OCI-LY1 (cell line): ENCODE measurements around the gene TFEB.

Source experiments
- H2AFZ ChIP-seq: fragments of 200-600 bp; sonication (generic), shearing (Covaris generic); 2 replicates; pipeline ENCODE4 v1.6.0; 2014; ENCODE audit warnings: antibody characterized with exemption, mild to moderate bottlenecking, low read length
- H3F3A ChIP-seq: fragments of 200-600 bp; sonication (generic), shearing (Covaris generic); 2 replicates; pipeline ENCODE4 v1.6.0; 2014; ENCODE audit warnings: mild to moderate bottlenecking, antibody characterized with exemption, low read length, moderate library complexity; ENCODE audit not compliant: insufficient read depth
- H3K27ac ChIP-seq: fragments of 200-600 bp; sonication (generic); 2 replicates; pipeline ENCODE4 v1.5.1; 2014; ENCODE audit warnings: low read length, mixed run types, mild to moderate bottlenecking, low read depth; ENCODE audit not compliant: poor library complexity, severe bottlenecking
- H3K27me3 ChIP-seq: fragments of 200-600 bp; sonication (generic); 2 replicates; pipeline ENCODE4 v1.6.0; 2014; ENCODE audit warnings: antibody characterized with exemption, mild to moderate bottlenecking, low read length, moderate library complexity; ENCODE audit not compliant: insufficient read depth
- H3K36me3 ChIP-seq: fragments of 200-600 bp; sonication (generic); 2 replicates; pipeline ENCODE4 v1.6.1; 2014; ENCODE audit warnings: mild to moderate bottlenecking, antibody characterized with exemption, low read length, moderate library complexity, mixed read lengths; ENCODE audit not compliant: insufficient read depth
- H3K4me1 ChIP-seq: fragments of 200-600 bp; sonication (generic); 2 replicates; pipeline ENCODE4 v1.5.1; 2014; ENCODE audit warnings: mild to moderate bottlenecking, low read length, moderate library complexity; ENCODE audit not compliant: insufficient read depth, severe bottlenecking
- H3K4me2 ChIP-seq: fragments of 200-600 bp; sonication (generic), shearing (Covaris generic); 2 replicates; pipeline ENCODE4 v1.6.1; 2014; ENCODE audit warnings: low read length
- H3K4me3 ChIP-seq: fragments of 200-600 bp; sonication (generic); 2 replicates; pipeline ENCODE4 v1.5.1; 2014; ENCODE audit warnings: low read length, low read depth, mild to moderate bottlenecking, mixed read lengths; ENCODE audit not compliant: poor library complexity, severe bottlenecking
- H3K79me2 ChIP-seq: fragments of 200-600 bp; shearing (Covaris generic); 2 replicates; pipeline ENCODE4 v1.6.1; 2016; ENCODE audit warnings: mixed run types, low read length, mixed read lengths; ENCODE audit not compliant: insufficient read depth
- H3K9ac ChIP-seq: fragments of 200-600 bp; sonication (generic), shearing (Covaris generic); 2 replicates; pipeline ENCODE4 v1.6.1; 2014; ENCODE audit warnings: mild to moderate bottlenecking, low read length, mixed read lengths
- H3K9me2 ChIP-seq: fragments of 200-600 bp; sonication (generic), shearing (Covaris generic); 2 replicates; pipeline ENCODE4 v1.6.1; 2014; ENCODE audit warnings: low read depth, mild to moderate bottlenecking, low read length, mixed read lengths
- H3K9me3 ChIP-seq: fragments of 200-600 bp; shearing (Covaris generic); 2 replicates; pipeline ENCODE4 v1.6.1; 2014; ENCODE audit warnings: low read length, mixed read lengths
- H4K20me1 ChIP-seq: fragments of 200-600 bp; sonication (generic), shearing (Covaris generic); 2 replicates; pipeline ENCODE4 v1.6.0; 2016; ENCODE audit warnings: mild to moderate bottlenecking, low read length; ENCODE audit not compliant: insufficient read depth
- EZH2 ChIP-seq: fragments of 200-600 bp; sonication (generic), shearing (Covaris generic); IDR thresholded peaks from 2 replicates; pipeline ENCODE4 v1.8.0; 2017; ENCODE audit warnings: borderline replicate concordance, mixed run types, mild to moderate bottlenecking, antibody characterized with exemption, low read length, moderate library complexity, mixed read lengths
- TF ChIP-seq, protein P1 (sequence below): fragments of 200-600 bp; sonication (generic), shearing (Covaris generic); IDR thresholded peaks from 2 replicates; pipeline ENCODE4 v1.5.1; 2017; ENCODE audit warnings: mild to moderate bottlenecking, antibody characterized with exemption, low read length, moderate library complexity, mixed read lengths

The TFEB gene

DNA sequence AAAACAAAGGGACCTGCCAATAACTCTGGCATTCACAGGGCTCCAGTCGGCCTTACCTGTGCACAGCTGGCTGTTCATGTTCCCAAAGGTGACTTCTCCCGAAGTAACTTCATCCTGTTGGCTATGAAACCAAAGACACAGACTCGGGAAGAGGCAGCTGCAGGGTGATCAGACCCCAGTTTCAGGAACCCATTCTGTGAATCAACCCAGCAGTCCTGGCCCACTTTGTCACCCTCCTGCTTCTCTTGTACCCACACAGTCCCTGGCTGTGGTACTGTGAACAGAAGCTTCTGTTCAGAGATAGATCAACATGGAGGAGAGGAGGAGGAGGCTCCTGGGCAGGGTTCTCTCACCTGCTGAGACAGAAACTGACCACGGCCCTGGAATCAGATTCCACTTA is 20.5 kb upstream of the TFEB start:
- no peak overlapping the region for H3K9ac ChIP-seq
- H4K20me1 ChIP-seq: no peaks in the 10 kb centered on the region
- H3K4me1 ChIP-seq: no peaks in the 10 kb centered on the region
- no peak overlapping the region for H2AFZ ChIP-seq
- H3K36me3 ChIP-seq: no peaks in the 10 kb centered on the region
- no peaks in the 10 kb centered on the region for H3K9me2 ChIP-seq
- no peak overlapping the region for H3K27ac ChIP-seq
- H3K4me3 ChIP-seq: no peak overlapping the region
- H3K9me3 ChIP-seq: no peaks in the 10 kb centered on the region
- no peak overlapping the region for H3K4me2 ChIP-seq
- H3F3A ChIP-seq: no peaks in the 10 kb centered on the region
- TF ChIP-seq, protein P1, sequence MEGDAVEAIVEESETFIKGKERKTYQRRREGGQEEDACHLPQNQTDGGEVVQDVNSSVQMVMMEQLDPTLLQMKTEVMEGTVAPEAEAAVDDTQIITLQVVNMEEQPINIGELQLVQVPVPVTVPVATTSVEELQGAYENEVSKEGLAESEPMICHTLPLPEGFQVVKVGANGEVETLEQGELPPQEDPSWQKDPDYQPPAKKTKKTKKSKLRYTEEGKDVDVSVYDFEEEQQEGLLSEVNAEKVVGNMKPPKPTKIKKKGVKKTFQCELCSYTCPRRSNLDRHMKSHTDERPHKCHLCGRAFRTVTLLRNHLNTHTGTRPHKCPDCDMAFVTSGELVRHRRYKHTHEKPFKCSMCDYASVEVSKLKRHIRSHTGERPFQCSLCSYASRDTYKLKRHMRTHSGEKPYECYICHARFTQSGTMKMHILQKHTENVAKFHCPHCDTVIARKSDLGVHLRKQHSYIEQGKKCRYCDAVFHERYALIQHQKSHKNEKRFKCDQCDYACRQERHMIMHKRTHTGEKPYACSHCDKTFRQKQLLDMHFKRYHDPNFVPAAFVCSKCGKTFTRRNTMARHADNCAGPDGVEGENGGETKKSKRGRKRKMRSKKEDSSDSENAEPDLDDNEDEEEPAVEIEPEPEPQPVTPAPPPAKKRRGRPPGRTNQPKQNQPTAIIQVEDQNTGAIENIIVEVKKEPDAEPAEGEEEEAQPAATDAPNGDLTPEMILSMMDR: no peak
- TF ChIP-seq EZH2: no peak
- H3K79me2 ChIP-seq: no peaks in the 10 kb centered on the region
- peaks cover 4% of the 10 kb centered on the region; the same call in 1 of the 2 replicates for H3K27me3 ChIP-seq

DNA sequence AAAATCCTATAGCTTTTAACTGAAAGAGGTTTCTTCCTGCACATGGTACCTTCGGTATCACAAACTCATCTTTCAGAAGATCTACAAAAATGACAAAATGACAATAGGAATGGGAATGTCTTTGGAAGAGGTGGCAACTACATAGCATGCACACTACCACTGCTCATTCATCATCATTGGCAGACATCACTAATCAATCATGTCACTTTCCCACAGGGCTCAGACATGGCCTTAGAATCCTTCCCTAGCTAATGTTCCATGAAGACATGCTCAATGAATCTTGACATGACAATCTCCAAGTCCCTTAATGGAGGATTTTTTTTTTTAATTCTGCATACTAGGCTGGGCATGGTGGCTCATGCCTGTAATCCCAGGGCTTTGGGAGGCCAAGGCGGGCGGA is 15.0 kb upstream of the TFEB start:
- no peaks in the 10 kb centered on the region for H4K20me1 ChIP-seq
- no peak overlapping the region for H3K4me3 ChIP-seq
- H2AFZ ChIP-seq: no peak overlapping the region
- no peaks in the 10 kb centered on the region for H3K36me3 ChIP-seq
- H3K4me1 ChIP-seq: no peaks in the 10 kb centered on the region
- no peak overlapping the region for H3K4me2 ChIP-seq
- H3K27ac ChIP-seq: no peak overlapping the region
- H3F3A ChIP-seq: no peaks in the 10 kb centered on the region
- no peaks in the 10 kb centered on the region for H3K27me3 ChIP-seq
- TF ChIP-seq, protein P1: no peak
- TF ChIP-seq EZH2: no peak
- no peaks in the 10 kb centered on the region for H3K9me3 ChIP-seq
- no peaks in the 10 kb centered on the region for H3K9me2 ChIP-seq
- no peak overlapping the region for H3K9ac ChIP-seq
- no peaks in the 10 kb centered on the region for H3K79me2 ChIP-seq

DNA sequence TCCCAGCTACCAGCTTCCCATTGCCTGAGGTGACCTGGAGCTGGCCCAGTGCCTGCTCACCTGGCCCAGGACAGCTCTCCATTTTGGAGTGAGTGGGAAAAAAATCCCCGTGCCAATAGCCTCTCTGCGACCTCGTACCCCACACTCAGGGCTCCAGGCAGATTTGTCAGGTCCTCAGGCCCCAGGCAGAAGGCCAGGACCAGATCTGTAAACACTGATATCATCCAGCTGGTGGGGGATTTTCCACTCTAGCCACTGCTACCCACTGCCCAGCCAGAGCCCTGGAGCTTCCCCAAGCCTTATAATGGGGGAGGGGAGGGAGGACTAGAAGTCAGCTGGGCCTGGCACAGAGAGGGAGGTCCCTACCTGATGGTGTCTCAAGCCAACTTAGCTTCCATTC is 13.1 kb upstream of the TFEB start:
- H2AFZ ChIP-seq: no peak overlapping the region
- H3K4me2 ChIP-seq: no peak overlapping the region
- no peak overlapping the region for H3K4me3 ChIP-seq
- H4K20me1 ChIP-seq: no peaks in the 10 kb centered on the region
- no peaks in the 10 kb centered on the region for H3K9me3 ChIP-seq
- no peaks in the 10 kb centered on the region for H3K36me3 ChIP-seq
- H3K79me2 ChIP-seq: no peaks in the 10 kb centered on the region
- no peaks in the 10 kb centered on the region for H3F3A ChIP-seq
- no peaks in the 10 kb centered on the region for H3K4me1 ChIP-seq
- no peak overlapping the region for H3K9ac ChIP-seq
- no peak for TF ChIP-seq EZH2
- TF ChIP-seq, protein P1: no peak
- no peaks in the 10 kb centered on the region for H3K27me3 ChIP-seq
- H3K9me2 ChIP-seq: no peaks in the 10 kb centered on the region
- no peak overlapping the region for H3K27ac ChIP-seq
